Inflammatory macrophage treated with lipopolysaccharide for 4 hours (primary cell): ENCODE data around the gene SLC9A3.

ENCODE experiments used
- DNase-seq: peaks from one replicate; pipeline ENCODE4 v3.0.0-alpha.2; 2020

Gene SLC9A3

GRCh38 chr5:472656-473550, 51.3 kb downstream of the SLC9A3 start:
- DNase-seq: peak; percentile 89

GRCh38 chr5:472076-472655, 52.1 kb downstream of the SLC9A3 start:
- DNase-seq: no peak

- peak; percentile 33 for DNase-seq
Observed at GRCh38 chr5:471750-472058, 52.5 kb downstream of the SLC9A3 start.

- no peak for DNase-seq
Observed at GRCh38 chr5:470961-471749, 53.1 kb downstream of the SLC9A3 start.

GRCh38 chr5:469752-470483, 54.3 kb downstream of the SLC9A3 start:
- DNase-seq: no peak

- DNase-seq: no peak
Observed at GRCh38 chr5:468401-468800, 55.8 kb downstream of the SLC9A3 start.

GRCh38 chr5:466661-467310, 57.5 kb downstream of the SLC9A3 start:
- DNase-seq: no peak

GRCh38 chr5:465591-466403, 58.5 kb downstream of the SLC9A3 start:
- no peak for DNase-seq

- DNase-seq: no peak
Observed at GRCh38 chr5:464843-465590, 59.2 kb downstream of the SLC9A3 start.

GRCh38 chr5:464446-464842, 59.8 kb downstream of the SLC9A3 start:
- DNase-seq: no peak

GRCh38 chr5:463952-464351, 60.3 kb downstream of the SLC9A3 start:
- peak; percentile 47 for DNase-seq

GRCh38 chr5:463301-463700, 60.9 kb downstream of the SLC9A3 start:
- DNase-seq: no peak

- DNase-seq: no peak
Observed at GRCh38 chr5:462051-462481, 62.2 kb downstream of the SLC9A3 start.

- DNase-seq: no peak
Observed at GRCh38 chr5:460273-460625, 64.0 kb downstream of the SLC9A3 start.

GRCh38 chr5:459562-460272, 64.5 kb downstream of the SLC9A3 start:
- no peak for DNase-seq

- DNase-seq: peak; percentile 6
Observed at GRCh38 chr5:458547-459353, 65.5 kb downstream of the SLC9A3 start.

GRCh38 chr5:457195-457961, 66.9 kb downstream of the SLC9A3 start:
- no peak for DNase-seq

- no peak for DNase-seq
Observed at GRCh38 chr5:456351-457194, 67.7 kb downstream of the SLC9A3 start.
